Breast epithelium (tissue), 4 donors: ENCODE measurements around the gene ANKRD26. TPM values are rescaled to one million over a fixed set of nuclear protein-coding genes. Genes with fewer than 3 reads are reported as not detected.
A peak's percentile ranks its signal among the peaks of the same experiment; 100 is the strongest.

Experiments used
- DNase-seq, 2 donors: peaks; one replicate each; pipeline ENCODE4 v3.0.0-alpha.2; 2019; ENCODE audit warnings: low spot score in 2 of 2
- H3K27ac ChIP-seq, 2 donors: fragments of 200-600 bp; sonication (generic) in 1 of 2; one replicate each; pipeline ENCODE4 v1.5.1; 2016 to 2019; ENCODE audit warnings: mild to moderate bottlenecking in 1 of 2
- H3K27me3 ChIP-seq, 2 donors: fragments of 200-600 bp; sonication (generic) in 1 of 2; one replicate each; pipeline versions ENCODE4 v1.5.1 to v1.6.0; 2017 to 2019; ENCODE audit warnings: control low read depth in 1 of 2, mild to moderate bottlenecking in 1 of 2
- H3K36me3 ChIP-seq: fragments of 200-600 bp; one replicate; pipeline ENCODE4 v1.5.1; 2019
- H3K4me1 ChIP-seq, 2 donors: fragments of 200-600 bp; sonication (generic); one replicate each; pipeline ENCODE4 v1.5.1; 2016 to 2019; ENCODE audit warnings: control low read depth in 1 of 2
- H3K4me3 ChIP-seq, 3 donors: fragments of 200-600 bp; sonication (generic); 1 replicate in 2 of 3; 2 replicates in 1 of 3; pipeline ENCODE4 v1.5.1; 2016 to 2019; ENCODE audit warnings: mild to moderate bottlenecking in 3 of 3, moderate library complexity in 2 of 3
- H3K9me3 ChIP-seq, 2 donors: fragments of 200-600 bp; sonication (generic) in 1 of 2; one replicate each; pipeline ENCODE4 v1.5.1; 2016 to 2019; ENCODE audit warnings: control low read depth in 1 of 2
- CTCF ChIP-seq, 3 donors: fragments of 450-650 bp; IDR thresholded peaks; one replicate each; pipeline ENCODE4 v1.5.1; 2016 to 2017; ENCODE audit warnings: antibody characterized with exemption in 3 of 3, mild to moderate bottlenecking in 3 of 3, moderate library complexity in 3 of 3
- POLR2A ChIP-seq: fragments of 450-650 bp; IDR thresholded peaks from one replicate; pipeline ENCODE4 v1.6.1; 2016; ENCODE audit warnings: antibody characterized with exemption, mild to moderate bottlenecking, moderate library complexity
- POLR2AphosphoS5 ChIP-seq, 3 donors: sonication (generic); formaldehyde crosslinking; IDR thresholded peaks; one replicate each; pipeline ENCODE4 v1.6.1; 2017; ENCODE audit warnings: antibody characterized with exemption in 3 of 3
- intact Hi-C: fragments of 100-400 bp; cut with DNase I; formaldehyde crosslinking; loops from one replicate; pipeline ENCODE4 v1.15.1; 2023; ENCODE audit warnings: low total_unique reads
- total RNA-seq, 3 donors: library from RNA; depleted of rRNA; stranded (reverse); fragments of >200 nt; gene quantifications; one replicate each; pipeline ENCODE4 v1.1.0, GENCODE V29; 2016

ANKRD26 gene
- total RNA-seq, 3 donors from 2014 or later, result 8.3 to 14.6 (median 13.4) TPM

DNA sequence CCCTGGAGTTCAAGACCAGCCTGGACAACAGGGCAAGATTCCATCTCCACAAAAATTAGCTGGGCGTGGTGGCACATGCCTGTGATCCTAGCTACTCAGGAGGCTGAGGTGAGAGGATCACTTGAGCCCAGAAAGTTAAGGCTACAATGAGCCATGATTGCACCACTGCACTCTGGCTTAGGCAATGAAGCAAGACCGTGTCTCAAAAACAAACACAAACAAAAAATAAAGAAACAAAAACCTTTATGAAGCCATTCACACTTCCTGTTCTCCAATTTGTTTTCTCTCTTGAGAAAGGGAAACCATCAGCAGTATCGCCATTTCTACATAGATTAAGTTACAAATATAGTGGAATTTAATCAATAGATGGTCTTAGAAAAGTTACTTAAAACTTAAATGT, 34.1 kb upstream of the ANKRD26 start:
- Histone ChIP-seq H3K9me3 (no peaks in the 10 kb centered on the region), H3K4me3 (no peak overlapping the region), H3K27ac (no peak overlapping the region), H3K4me1 (no peaks in the 10 kb centered on the region), H3K36me3 (no peaks in the 10 kb centered on the region), H3K27me3 (no peaks in the 10 kb centered on the region)
- intact Hi-C loops, result loop anchor here (10.0 kb wide), 1 partner anchor 90 kb away; no protein-coding TSS in a partner anchor
- no peak for DNase-seq
- TF ChIP-seq POLR2A (no peak), POLR2AphosphoS5 (IDR thresholded peaks at IDR 0.05) (no peak)

- peaks cover 5 to 8% of the 10 kb centered on the region in 2 donors for H3K9me3 ChIP-seq
- no peak for DNase-seq
- H3K27ac ChIP-seq, result no peak overlapping the region
- H3K27me3 ChIP-seq, result no peaks in the 10 kb centered on the region
- H3K36me3 ChIP-seq, result peaks cover 4% of the 10 kb centered on the region
- TF ChIP-seq POLR2AphosphoS5 (IDR thresholded peaks at IDR 0.05) (no peak), POLR2A (no peak), CTCF (IDR thresholded peaks at IDR 0.05) (no peak)
- no peaks in the 10 kb centered on the region for H3K4me1 ChIP-seq
- H3K4me3 ChIP-seq, result no peak overlapping the region
- intact Hi-C loops, result no loop called here
Measured at GRCh38 chr10:27108165-27108564, 7.9 kb upstream of the ANKRD26 start.

DNA sequence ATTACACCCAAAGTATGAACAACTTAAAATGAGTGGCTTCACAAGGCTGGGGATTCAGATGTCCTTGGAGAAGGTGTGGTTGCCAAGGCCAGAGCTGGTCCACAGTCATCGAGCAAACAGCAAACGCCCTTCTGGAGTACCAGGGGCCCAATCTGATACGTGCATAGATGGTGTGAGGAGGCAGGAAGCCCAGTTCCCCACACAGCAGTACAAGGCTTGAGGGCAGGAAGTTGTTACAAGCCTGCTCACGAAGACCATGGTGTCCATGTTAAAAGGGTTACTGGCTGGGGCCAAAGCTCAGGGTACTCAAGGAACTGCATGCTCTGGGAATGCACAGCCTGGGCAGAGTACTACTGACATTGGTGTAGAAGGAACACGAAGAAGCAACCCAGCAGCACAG, 4.6 kb upstream of the ANKRD26 start:
- no peak overlapping the region for H3K4me3 ChIP-seq
- no peak overlapping the region for H3K27ac ChIP-seq
- peaks cover 5 to 8% of the 10 kb centered on the region in 2 donors for H3K9me3 ChIP-seq
- H3K27me3 ChIP-seq, result no peaks in the 10 kb centered on the region
- no peaks in the 10 kb centered on the region for H3K4me1 ChIP-seq
- intact Hi-C loops, result no loop called here
- DNase-seq, result no peak
- no peaks in the 10 kb centered on the region for H3K36me3 ChIP-seq
- TF ChIP-seq POLR2A (no peak), POLR2AphosphoS5 (IDR thresholded peaks at IDR 0.05) (no peak), CTCF (IDR thresholded peaks at IDR 0.05) (no peak)

DNA sequence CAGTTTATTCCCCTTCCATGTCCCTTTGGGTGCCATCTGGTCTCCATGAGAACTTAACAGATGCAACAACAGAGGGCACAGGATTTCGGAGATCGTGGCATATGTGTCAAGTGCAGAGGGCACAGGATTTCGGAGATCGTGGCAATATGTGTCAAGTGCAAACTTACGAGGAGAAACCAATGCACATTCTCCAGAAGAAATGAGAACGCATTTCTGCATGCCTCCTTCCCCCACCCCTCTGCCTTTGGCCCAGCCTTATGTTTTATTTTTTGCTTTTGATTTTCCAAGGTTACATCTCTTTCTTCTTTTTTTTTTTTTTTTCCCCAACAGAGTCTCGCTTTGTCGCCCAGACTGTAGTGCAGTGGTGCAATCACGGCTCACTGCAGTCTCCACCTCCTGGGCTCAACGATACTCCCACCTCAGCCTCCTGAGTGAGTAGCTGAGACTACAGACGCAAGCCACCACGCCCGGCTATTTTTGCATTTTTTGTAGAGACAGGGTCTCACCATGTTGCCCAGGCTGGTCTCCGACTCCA, 586 bp upstream of the ANKRD26 start:
- H3K27ac ChIP-seq, result peak overlapping the region; percentile 90 to 94
- no peaks in the 10 kb centered on the region for H3K36me3 ChIP-seq
- intact Hi-C loops, result no loop called here
- no peaks in the 10 kb centered on the region for H3K9me3 ChIP-seq
- H3K4me3 ChIP-seq, result peak overlapping the region; percentile 68 to 92 (median 69)
- H3K4me1 ChIP-seq, result no peaks in the 10 kb centered on the region
- no peak for DNase-seq
- TF ChIP-seq CTCF (IDR thresholded peaks at IDR 0.05) (no peak), POLR2AphosphoS5 (IDR thresholded peaks at IDR 0.05) (no peak), POLR2A (no peak)
- H3K27me3 ChIP-seq, result no peaks in the 10 kb centered on the region

DNA sequence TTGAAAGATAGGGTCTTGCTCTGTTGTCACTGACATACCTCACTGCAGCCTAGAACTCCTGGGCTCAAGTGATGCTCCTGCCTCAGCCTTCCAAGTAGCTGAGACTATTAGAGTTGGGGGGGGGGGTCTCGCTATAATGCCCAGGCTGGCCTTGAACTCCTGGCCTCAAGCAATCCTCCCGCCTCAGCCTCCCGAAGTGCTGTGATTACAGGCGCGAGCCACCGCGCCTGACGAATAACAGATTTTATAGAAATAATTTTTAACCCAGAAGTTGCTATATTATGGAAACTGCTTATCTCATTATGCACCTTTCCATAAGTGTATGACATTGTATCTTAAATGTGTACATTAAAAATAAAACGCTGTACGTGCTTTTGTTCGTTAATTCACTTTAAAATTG, 846 bp downstream of the ANKRD26 start:
- H3K4me3 ChIP-seq, result peak overlapping the region; percentile 68 to 92 (median 69)
- DNase-seq, result no peak
- no peaks in the 10 kb centered on the region for H3K9me3 ChIP-seq
- intact Hi-C loops, result no loop called here
- peak overlapping the region; percentile 90 to 94 for H3K27ac ChIP-seq
- no peaks in the 10 kb centered on the region for H3K36me3 ChIP-seq
- no peaks in the 10 kb centered on the region for H3K4me1 ChIP-seq
- no peak for TF ChIP-seq CTCF (IDR thresholded peaks at IDR 0.05)
- no peak for TF ChIP-seq POLR2A
- no peak for TF ChIP-seq POLR2AphosphoS5 (IDR thresholded peaks at IDR 0.05)
- H3K27me3 ChIP-seq, result no peaks in the 10 kb centered on the region
